Measurements from ENCODE around the gene LGI1. TPM values are rescaled to one million over a fixed set of nuclear protein-coding genes. Genes with fewer than 3 reads are reported as not detected.

LGI1 gene
- total and polyA plus RNA-seq, 9 of the 15 experiments (the other 6 are each of a cell fraction or from before 2014, with no cell fraction given): not detected

DNA sequence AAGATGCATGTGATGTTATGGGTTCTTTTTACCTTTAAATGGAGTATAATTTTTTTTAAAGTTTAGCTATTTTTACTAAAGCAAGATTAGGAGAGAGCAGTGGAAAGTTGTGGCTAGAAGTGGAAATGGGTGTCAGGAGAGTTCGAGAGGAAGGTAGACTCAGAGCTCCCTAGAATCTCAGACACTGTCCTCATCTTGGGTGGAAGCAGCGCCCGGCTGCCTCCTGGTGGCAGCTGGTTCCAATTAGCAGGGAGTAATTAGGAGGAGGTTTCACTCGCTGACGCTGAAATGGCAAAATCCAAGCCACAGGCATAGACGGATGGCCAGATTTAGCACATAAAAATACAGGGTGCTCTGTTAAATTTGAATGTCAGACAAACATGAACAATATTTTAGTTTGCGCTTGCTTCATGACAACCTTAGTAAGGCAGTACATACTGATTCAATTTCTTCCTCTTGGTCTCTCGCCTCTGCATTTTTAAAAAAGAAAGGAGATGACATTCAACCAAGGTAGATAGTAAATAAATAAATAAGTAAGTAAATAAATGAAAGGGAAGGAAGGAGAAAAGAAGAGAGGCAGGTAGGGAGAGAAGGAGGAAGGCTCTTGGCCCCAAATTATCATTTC lies 58.5 kb downstream of the LGI1 start:
- Histone ChIP-seq H4K20me1 (replicated peaks; ENCODE audit: control insufficient read depth, insufficient read depth, low read length) (no peaks in the 10 kb centered on the region), H3K27ac (ENCODE audit: extremely low read depth, low read depth, low read length) (no peak overlapping the region), H3K27me3 (ENCODE audit: control insufficient read depth in 2 of 2, insufficient read depth in 2 of 2, low read length in 2 of 2) (no peaks in the 10 kb centered on the region; a peak in 1 of 5 replicates), H3K4me1 (replicated peaks in 1 of 2; ENCODE audit: control insufficient read depth in 2 of 2, insufficient read depth in 2 of 2, low read length in 2 of 2) (no peaks in the 10 kb centered on the region), H3K4me2 (ENCODE audit: insufficient read depth, low read length) (no peak overlapping the region), H3K36me3 (ENCODE audit: control insufficient read depth, insufficient read depth, low read length) (no peaks in the 10 kb centered on the region), H3K4me3 (no peak overlapping the region), H2AFZ (ENCODE audit: low read depth, low read length) (no peak overlapping the region), H3K9ac (ENCODE audit: insufficient read depth in 1 of 2, low read depth in 2 of 2, low read length in 2 of 2) (no peak overlapping the region), H3K9me3 (replicated peaks; ENCODE audit: control insufficient read depth, insufficient read depth, low read depth, low read length) (no peaks in the 10 kb centered on the region), H3K9me1 (ENCODE audit: control insufficient read depth, insufficient read depth, low read length) (no peaks in the 10 kb centered on the region), H3K79me2 (ENCODE audit: control insufficient read depth, insufficient read depth, low read length) (no peaks in the 10 kb centered on the region)
- ChIA-PET CTCF (ENCODE audit: low intra/inter-chr PET ratio) (interaction anchor here (0.6 to 1.2 kb wide), 2 partner anchors 114 to 440 kb away, joined by 3 to 4 read pairs; partner anchors contain the start of gene FRA10AC1), POLR2A (no interaction called here)
- intact Hi-C loops (cut with micrococcal nuclease): loop anchor here (1.0 to 10.0 kb wide), 4 partner anchors 71 to 439 kb away; partner anchors contain the start of gene FRA10AC1
- FAIRE-seq (peak; percentile 57), ATAC-seq (peak; percentile 84), DNase-seq (ENCODE audit: extremely low read depth in 1 of 4, low spot score in 3 of 4) (peak; percentile 11 to 41 (median 18))
- in situ Hi-C loops (cut with MboI): no loop called here
- no TSS peak for BruUV-seq (replicated peaks)
- 0% methylated on average over 7 of the region's 8 CpGs for WGBS (ENCODE audit: insufficient coverage, low coverage, missing lambda C conversion rate)
- no peak for TF ChIP-seq PURB (CRISPR knock-in tag; IDR thresholded peaks at IDR 0.05; ENCODE audit: low read depth)
- TF ChIP-seq, protein P1, sequence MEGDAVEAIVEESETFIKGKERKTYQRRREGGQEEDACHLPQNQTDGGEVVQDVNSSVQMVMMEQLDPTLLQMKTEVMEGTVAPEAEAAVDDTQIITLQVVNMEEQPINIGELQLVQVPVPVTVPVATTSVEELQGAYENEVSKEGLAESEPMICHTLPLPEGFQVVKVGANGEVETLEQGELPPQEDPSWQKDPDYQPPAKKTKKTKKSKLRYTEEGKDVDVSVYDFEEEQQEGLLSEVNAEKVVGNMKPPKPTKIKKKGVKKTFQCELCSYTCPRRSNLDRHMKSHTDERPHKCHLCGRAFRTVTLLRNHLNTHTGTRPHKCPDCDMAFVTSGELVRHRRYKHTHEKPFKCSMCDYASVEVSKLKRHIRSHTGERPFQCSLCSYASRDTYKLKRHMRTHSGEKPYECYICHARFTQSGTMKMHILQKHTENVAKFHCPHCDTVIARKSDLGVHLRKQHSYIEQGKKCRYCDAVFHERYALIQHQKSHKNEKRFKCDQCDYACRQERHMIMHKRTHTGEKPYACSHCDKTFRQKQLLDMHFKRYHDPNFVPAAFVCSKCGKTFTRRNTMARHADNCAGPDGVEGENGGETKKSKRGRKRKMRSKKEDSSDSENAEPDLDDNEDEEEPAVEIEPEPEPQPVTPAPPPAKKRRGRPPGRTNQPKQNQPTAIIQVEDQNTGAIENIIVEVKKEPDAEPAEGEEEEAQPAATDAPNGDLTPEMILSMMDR (IDR thresholded peaks at IDR 0.05 in 2 of 3, conservative IDR thresholded peaks at IDR 0.05 in 1 of 3; ENCODE audit: insufficient read depth in 2 of 3, low read depth in 1 of 3, low read length in 3 of 3): peak; percentile 55 to 60 (median 58)
- TF ChIP-seq, protein P2, sequence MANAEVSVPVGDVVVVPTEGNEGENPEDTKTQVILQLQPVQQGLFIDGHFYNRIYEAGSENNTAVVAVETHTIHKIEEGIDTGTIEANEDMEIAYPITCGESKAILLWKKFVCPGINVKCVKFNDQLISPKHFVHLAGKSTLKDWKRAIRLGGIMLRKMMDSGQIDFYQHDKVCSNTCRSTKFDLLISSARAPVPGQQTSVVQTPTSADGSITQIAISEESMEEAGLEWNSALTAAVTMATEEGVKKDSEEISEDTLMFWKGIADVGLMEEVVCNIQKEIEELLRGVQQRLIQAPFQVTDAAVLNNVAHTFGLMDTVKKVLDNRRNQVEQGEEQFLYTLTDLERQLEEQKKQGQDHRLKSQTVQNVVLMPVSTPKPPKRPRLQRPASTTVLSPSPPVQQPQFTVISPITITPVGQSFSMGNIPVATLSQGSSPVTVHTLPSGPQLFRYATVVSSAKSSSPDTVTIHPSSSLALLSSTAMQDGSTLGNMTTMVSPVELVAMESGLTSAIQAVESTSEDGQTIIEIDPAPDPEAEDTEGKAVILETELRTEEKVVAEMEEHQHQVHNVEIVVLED (CRISPR knock-in tag; IDR thresholded peaks at IDR 0.05): no peak
- TF ChIP-seq FOXK2 (conservative IDR thresholded peaks at IDR 0.05 in 1 of 2, IDR thresholded peaks at IDR 0.05 in 1 of 2; ENCODE audit: low read depth in 2 of 2): no peak
- no peak for TF ChIP-seq CLOCK (CRISPR knock-in tag; IDR thresholded peaks at IDR 0.05; ENCODE audit: borderline replicate concordance)
- peak; percentile 26; the same call in 1 of the 2 replicates for TF ChIP-seq DEAF1 (CRISPR knock-in tag; IDR thresholded peaks at IDR 0.05)
- TF ChIP-seq, protein P3, sequence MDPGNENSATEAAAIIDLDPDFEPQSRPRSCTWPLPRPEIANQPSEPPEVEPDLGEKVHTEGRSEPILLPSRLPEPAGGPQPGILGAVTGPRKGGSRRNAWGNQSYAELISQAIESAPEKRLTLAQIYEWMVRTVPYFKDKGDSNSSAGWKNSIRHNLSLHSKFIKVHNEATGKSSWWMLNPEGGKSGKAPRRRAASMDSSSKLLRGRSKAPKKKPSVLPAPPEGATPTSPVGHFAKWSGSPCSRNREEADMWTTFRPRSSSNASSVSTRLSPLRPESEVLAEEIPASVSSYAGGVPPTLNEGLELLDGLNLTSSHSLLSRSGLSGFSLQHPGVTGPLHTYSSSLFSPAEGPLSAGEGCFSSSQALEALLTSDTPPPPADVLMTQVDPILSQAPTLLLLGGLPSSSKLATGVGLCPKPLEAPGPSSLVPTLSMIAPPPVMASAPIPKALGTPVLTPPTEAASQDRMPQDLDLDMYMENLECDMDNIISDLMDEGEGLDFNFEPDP (CRISPR knock-in tag; IDR thresholded peaks at IDR 0.05): no peak
- 0 out of 2 replicates have a peak, but pooled peaks have one; percentile 1 for TF ChIP-seq RFX1 (IDR thresholded peaks at IDR 0.05)
- TF ChIP-seq SMC3 (conservative IDR thresholded peaks at IDR 0.05; ENCODE audit: insufficient read depth, low read depth, low read length): peak; percentile 45
- TF ChIP-seq EP400 (IDR thresholded peaks at IDR 0.05): no peak
- TF ChIP-seq NCOA6 (IDR thresholded peaks at IDR 0.05): no peak

All from K562 (cell line).